RWPE1 (cell line): ENCODE data around the gene PHC2.

Source experiments
- CTCF ChIA-PET: fragments of 350-600 bp; sonication (Branson Sonifier 250); formaldehyde crosslinking; extraction: SDS; loops from one replicate; lab custom pipeline; 2021; lab: Yijun Ruan, JAX
- POLR2A ChIA-PET: fragments of 400-600 bp; formaldehyde crosslinking; extraction: SDS; loops from one replicate; lab custom pipeline; 2020; ENCODE audit warnings: antibody characterized with exemption; ENCODE audit not compliant: low non-redundant PET; lab: Yijun Ruan, JAX
- DNase-seq: peaks from one replicate; pipeline ENCODE4 v3.0.0; 2012; ENCODE audit warnings: low spot score
- H3K27ac ChIP-seq: fragments of 450-650 bp; 2 replicates; pipeline ENCODE4 v1.5.1; 2017
- CTCF ChIP-seq: fragments of 450-650 bp; conservative IDR thresholded peaks from 2 replicates; pipeline ENCODE4 v1.5.1; 2017; ENCODE audit warnings: low read depth, mild to moderate bottlenecking

Gene PHC2

GRCh38 chr1:33305016-33305415 is 125.9 kb downstream of the PHC2 start:
- ChIA-PET CTCF (no interaction called here), POLR2A (no interaction called here)
- TF ChIP-seq CTCF = no peak
- DNase-seq = no peak
- no peak overlapping the region for H3K27ac ChIP-seq

DNA sequence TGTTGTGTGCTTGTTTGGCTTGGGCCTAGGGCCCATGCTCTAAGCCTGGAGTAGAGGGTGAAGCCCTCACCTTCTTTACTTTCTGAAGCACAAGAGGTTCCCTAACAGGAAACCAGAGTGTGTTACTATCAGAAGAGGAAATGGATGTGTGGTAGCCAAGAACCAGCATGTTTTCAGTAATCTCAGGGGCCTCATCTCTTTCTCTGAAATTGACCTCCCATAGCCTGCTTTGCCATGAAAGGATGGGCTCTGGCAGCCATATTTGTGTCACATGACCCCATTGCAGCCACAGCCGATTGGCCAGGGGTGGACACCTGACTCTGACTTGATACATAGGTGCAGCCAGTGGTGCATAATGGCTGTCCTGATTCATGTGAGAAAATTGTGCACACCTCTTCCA is 128.6 kb downstream of the PHC2 start:
- ChIA-PET CTCF (interaction anchor here (0.5 kb wide), 1 partner anchor 83 kb away, joined by 6 read pairs; no protein-coding TSS in a partner anchor), POLR2A (interaction anchor here (0.6 kb wide), 1 partner anchor 164 kb away, joined by 3 read pairs; no protein-coding TSS in a partner anchor)
- no peak for DNase-seq
- no peak for TF ChIP-seq CTCF
- no peak overlapping the region for H3K27ac ChIP-seq

DNA sequence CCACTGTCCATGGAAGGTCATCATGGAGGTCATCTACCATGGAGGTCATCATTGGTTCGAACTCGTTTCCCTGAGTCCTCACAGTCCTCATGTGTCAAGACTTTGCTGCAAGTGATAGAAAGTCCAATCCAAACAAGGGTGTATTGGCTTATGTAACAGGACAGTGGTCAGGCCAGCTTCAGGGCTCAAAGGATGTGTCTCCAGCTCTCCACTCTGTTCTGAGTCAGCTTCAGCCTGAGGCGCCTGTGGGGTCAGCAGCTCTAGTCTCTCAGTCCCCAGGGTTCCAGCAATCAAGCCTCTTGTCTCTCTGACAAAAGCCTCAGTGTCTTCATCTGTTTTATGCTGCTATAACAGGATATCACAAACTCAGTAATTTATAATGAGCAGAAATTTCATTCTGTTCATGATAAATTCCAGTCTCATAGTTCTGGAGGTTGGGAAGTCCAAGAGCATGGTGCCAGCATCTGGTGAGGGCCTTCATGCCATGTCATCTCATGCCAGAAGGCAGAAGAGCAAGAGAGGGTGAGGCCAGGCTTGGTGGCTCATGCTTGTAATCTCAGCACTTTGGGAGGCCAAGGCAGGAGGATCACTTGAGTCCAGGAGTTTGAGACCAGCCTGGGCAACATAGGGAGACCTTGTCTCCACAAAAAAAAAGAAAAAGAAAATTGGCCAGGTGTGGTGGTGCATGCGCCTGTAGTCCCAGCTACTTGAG is 129.5 kb downstream of the PHC2 start:
- CTCF ChIA-PET = interaction anchor here (0.5 to 0.7 kb wide), 2 partner anchors 83 to 144 kb away, joined by 3 to 6 read pairs; no protein-coding TSS in a partner anchor
- no peak overlapping the region for H3K27ac ChIP-seq
- no peak for DNase-seq
- POLR2A ChIA-PET = no interaction called here
- no peak for TF ChIP-seq CTCF

- DNase-seq = no peak
- no peak for TF ChIP-seq CTCF
- ChIA-PET POLR2A (no interaction called here), CTCF (interaction anchor here (0.7 kb wide), 1 partner anchor 143 kb away, joined by 3 read pairs; no protein-coding TSS in a partner anchor)
- H3K27ac ChIP-seq = no peak overlapping the region
Measured at GRCh38 chr1:33300673-33301072, 130.2 kb downstream of the PHC2 start.

GRCh38 chr1:33299461-33300155 is 131.3 kb downstream of the PHC2 start:
- no peak for TF ChIP-seq CTCF
- peak overlapping the region; percentile 4; the same call in 1 of the 2 replicates for H3K27ac ChIP-seq
- ChIA-PET CTCF (interaction anchor here (0.8 kb wide), 1 partner anchor 544 kb away, joined by 4 read pairs; no protein-coding TSS in a partner anchor), POLR2A (no interaction called here)
- no peak for DNase-seq

DNA sequence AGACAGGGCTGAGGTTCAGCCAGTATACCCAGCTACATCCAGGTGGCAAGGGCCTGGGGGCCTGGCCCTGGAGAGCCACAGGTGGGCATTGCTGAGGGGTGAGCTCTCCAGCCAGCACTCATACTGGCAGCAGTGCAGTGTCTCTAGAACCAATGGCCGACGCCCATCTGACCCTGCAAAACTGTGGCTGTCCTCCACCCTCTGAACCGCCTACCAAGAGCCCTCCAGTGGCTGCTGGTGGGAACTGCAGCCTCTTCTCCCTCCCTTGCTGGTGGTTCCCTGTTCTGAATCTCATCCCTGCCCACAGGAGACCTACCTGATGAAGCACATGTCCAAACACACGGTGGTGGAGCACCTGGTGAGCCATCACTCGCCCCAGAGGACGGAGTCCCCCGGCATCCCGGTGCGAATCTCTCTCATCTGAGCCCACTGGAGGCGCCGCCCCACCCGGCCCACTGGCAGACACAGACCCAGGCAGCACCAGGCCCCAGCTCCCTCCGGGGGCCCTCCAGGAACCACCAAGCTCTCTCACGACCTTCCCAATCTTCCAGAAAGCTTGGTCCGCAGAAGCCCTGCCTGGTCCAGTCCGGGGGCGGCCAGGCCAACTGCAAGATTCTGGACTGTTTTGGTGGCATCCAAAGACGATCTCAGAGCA is 132.1 kb downstream of the PHC2 start:
- TF ChIP-seq CTCF = peak; percentile 88
- ChIA-PET CTCF (interaction anchor here (0.5 to 0.8 kb wide), 7 partner anchors 44 to 543 kb away, joined by 3 to 4 read pairs (median 3); no protein-coding TSS in a partner anchor), POLR2A (no interaction called here)
- peak overlapping the region; percentile 12; the same call in 1 of the 2 replicates for H3K27ac ChIP-seq
- peak; percentile 57 for DNase-seq
